SU-DHL-6 (cell line): ENCODE measurements around the gene L3HYPDH.

Source experiments
- H2AFZ ChIP-seq: fragments of 200-600 bp; sonication (generic); 2 replicates; pipeline ENCODE4 v1.6.1; 2014; ENCODE audit warnings: low read depth, mild to moderate bottlenecking, moderate library complexity, mixed read lengths, antibody characterized with exemption, low read length; ENCODE audit not compliant: severe bottlenecking
- H3F3A ChIP-seq: fragments of 200-600 bp; shearing (Covaris generic); 2 replicates; pipeline ENCODE4 v1.6.0; 2016; ENCODE audit warnings: antibody characterized with exemption, mild to moderate bottlenecking; ENCODE audit not compliant: insufficient read depth
- H3K27ac ChIP-seq: fragments of 200-600 bp; sonication (generic); 2 replicates; pipeline ENCODE4 v1.5.1; 2016; ENCODE audit warnings: low read depth, mild to moderate bottlenecking, low read length, moderate library complexity, mixed read lengths
- H3K27me3 ChIP-seq: fragments of 200-600 bp; sonication (generic), shearing (Covaris generic); 2 replicates; pipeline ENCODE4 v1.6.0; 2014; ENCODE audit warnings: mild to moderate bottlenecking, low read length
- H3K36me3 ChIP-seq: fragments of 200-600 bp; sonication (generic); 2 replicates; pipeline ENCODE4 v1.6.1; 2014; ENCODE audit warnings: mild to moderate bottlenecking, low read length, mixed read lengths
- H3K4me2 ChIP-seq: fragments of 300-600, 200-600 bp; shearing (Covaris generic), sonication (generic); 2 replicates; pipeline ENCODE4 v1.6.0; 2014; ENCODE audit warnings: low read length, low read depth, mild to moderate bottlenecking; ENCODE audit not compliant: poor library complexity, severe bottlenecking
- H3K4me3 ChIP-seq: fragments of 200-600 bp; sonication (generic); 2 replicates; pipeline ENCODE4 v1.5.1; 2014; ENCODE audit warnings: antibody characterized with exemption, low read length, mild to moderate bottlenecking, mixed read lengths; ENCODE audit not compliant: insufficient read depth, poor library complexity, severe bottlenecking
- H3K79me2 ChIP-seq: fragments of 200-600 bp; sonication (generic); 2 replicates; pipeline ENCODE4 v1.6.1; 2014; ENCODE audit warnings: mild to moderate bottlenecking, low read length, moderate library complexity; ENCODE audit not compliant: insufficient read depth
- H3K9ac ChIP-seq: fragments of 200-600 bp; sonication (generic); 2 replicates; pipeline ENCODE4 v1.7.0; 2014; ENCODE audit warnings: mild to moderate bottlenecking, low read length
- H3K9me2 ChIP-seq: fragments of 200-600 bp; sonication (generic); replicated peaks from 2 replicates; pipeline ENCODE4 v1.6.1; 2014; ENCODE audit warnings: low read length; ENCODE audit not compliant: insufficient read depth
- H3K9me3 ChIP-seq: fragments of 200-600 bp; sonication (generic); 2 replicates; pipeline ENCODE4 v1.6.1; 2014; ENCODE audit warnings: low read length, mixed read lengths; ENCODE audit not compliant: insufficient read depth
- H4K20me1 ChIP-seq: fragments of 200-600 bp; sonication (generic); 2 replicates; pipeline ENCODE4 v1.6.1; 2014; ENCODE audit warnings: low read depth, mild to moderate bottlenecking, antibody characterized with exemption, low read length, moderate library complexity, mixed read lengths
- EZH2phosphoT487 ChIP-seq: fragments of 200-600 bp; sonication (generic), shearing (Covaris generic); conservative IDR thresholded peaks from 2 replicates; pipeline ENCODE4 v1.6.1; 2018; ENCODE audit warnings: mild to moderate bottlenecking, antibody characterized with exemption, low read length, moderate library complexity, mixed read lengths
- TF ChIP-seq, protein P1 (sequence below): fragments of 200-600 bp; sonication (generic); IDR thresholded peaks from one replicate; pipeline ENCODE4 v1.5.1; 2017; ENCODE audit warnings: antibody characterized with exemption, mild to moderate bottlenecking, low read length, moderate library complexity; ENCODE audit not compliant: insufficient read depth, poor library complexity, severe bottlenecking

L3HYPDH gene

DNA sequence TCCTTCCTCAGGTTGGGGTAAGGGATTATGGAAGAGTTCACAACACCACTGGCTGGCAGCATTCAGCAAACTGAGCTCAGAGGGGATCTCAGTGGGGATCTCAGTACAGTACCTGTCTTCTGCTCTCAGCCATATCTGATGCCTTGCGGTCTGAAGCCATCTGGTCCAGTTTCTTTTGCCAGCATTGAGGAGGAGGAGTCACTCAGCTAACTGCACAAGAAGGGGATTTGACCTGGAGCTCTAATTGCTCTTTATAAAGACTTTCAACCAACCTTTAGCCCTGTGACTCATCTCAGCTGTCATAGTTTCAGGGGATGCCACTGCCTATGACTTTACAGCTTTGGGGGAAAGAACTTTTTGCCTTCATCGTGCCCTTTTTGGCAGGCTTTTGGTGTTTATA lies 45.0 kb upstream of the L3HYPDH start:
- H3K27me3 ChIP-seq, result no peaks in the 10 kb centered on the region; the same call in 1 of the 2 replicates
- H3K9ac ChIP-seq, result no peak overlapping the region
- H4K20me1 ChIP-seq, result no peaks in the 10 kb centered on the region
- no peak overlapping the region for H2AFZ ChIP-seq
- TF ChIP-seq, protein P1, sequence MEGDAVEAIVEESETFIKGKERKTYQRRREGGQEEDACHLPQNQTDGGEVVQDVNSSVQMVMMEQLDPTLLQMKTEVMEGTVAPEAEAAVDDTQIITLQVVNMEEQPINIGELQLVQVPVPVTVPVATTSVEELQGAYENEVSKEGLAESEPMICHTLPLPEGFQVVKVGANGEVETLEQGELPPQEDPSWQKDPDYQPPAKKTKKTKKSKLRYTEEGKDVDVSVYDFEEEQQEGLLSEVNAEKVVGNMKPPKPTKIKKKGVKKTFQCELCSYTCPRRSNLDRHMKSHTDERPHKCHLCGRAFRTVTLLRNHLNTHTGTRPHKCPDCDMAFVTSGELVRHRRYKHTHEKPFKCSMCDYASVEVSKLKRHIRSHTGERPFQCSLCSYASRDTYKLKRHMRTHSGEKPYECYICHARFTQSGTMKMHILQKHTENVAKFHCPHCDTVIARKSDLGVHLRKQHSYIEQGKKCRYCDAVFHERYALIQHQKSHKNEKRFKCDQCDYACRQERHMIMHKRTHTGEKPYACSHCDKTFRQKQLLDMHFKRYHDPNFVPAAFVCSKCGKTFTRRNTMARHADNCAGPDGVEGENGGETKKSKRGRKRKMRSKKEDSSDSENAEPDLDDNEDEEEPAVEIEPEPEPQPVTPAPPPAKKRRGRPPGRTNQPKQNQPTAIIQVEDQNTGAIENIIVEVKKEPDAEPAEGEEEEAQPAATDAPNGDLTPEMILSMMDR, result no peak
- TF ChIP-seq EZH2phosphoT487, result no peak
- H3K36me3 ChIP-seq, result no peaks in the 10 kb centered on the region
- no peak overlapping the region for H3K27ac ChIP-seq
- no peak overlapping the region for H3K4me2 ChIP-seq
- H3K9me3 ChIP-seq, result peaks cover 10% of the 10 kb centered on the region; the same call in 1 of the 2 replicates
- H3K79me2 ChIP-seq, result no peaks in the 10 kb centered on the region
- no peak overlapping the region for H3K4me3 ChIP-seq
- no peaks in the 10 kb centered on the region for H3F3A ChIP-seq
- no peaks in the 10 kb centered on the region for H3K9me2 ChIP-seq

DNA sequence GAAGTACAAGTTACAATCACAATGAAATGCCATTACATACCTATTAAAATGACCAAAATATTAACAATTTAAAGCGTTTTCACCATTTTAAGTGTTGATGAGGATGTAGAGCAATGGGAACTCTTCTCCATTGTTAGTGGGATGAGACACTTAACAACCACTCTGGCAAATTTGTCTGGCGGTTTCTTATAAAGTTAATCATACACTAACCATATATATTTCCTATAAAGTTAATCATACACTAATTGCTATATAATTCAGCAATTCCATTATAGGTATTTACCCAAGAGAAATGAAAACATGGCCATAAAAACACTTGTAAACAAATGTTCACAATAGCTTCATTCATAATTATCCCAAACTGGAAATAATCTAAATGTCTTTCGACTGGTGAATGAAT lies 36.0 kb upstream of the L3HYPDH start:
- no peaks in the 10 kb centered on the region for H4K20me1 ChIP-seq
- H3K27me3 ChIP-seq, result no peaks in the 10 kb centered on the region
- H3K9ac ChIP-seq, result no peak overlapping the region
- no peaks in the 10 kb centered on the region for H3K9me2 ChIP-seq
- H2AFZ ChIP-seq, result no peak overlapping the region
- no peaks in the 10 kb centered on the region for H3F3A ChIP-seq
- TF ChIP-seq, protein P1, result no peak
- no peak for TF ChIP-seq EZH2phosphoT487
- no peaks in the 10 kb centered on the region for H3K9me3 ChIP-seq
- no peak overlapping the region for H3K4me2 ChIP-seq
- H3K36me3 ChIP-seq, result no peaks in the 10 kb centered on the region
- no peaks in the 10 kb centered on the region for H3K79me2 ChIP-seq
- no peak overlapping the region for H3K4me3 ChIP-seq
- no peak overlapping the region for H3K27ac ChIP-seq

DNA sequence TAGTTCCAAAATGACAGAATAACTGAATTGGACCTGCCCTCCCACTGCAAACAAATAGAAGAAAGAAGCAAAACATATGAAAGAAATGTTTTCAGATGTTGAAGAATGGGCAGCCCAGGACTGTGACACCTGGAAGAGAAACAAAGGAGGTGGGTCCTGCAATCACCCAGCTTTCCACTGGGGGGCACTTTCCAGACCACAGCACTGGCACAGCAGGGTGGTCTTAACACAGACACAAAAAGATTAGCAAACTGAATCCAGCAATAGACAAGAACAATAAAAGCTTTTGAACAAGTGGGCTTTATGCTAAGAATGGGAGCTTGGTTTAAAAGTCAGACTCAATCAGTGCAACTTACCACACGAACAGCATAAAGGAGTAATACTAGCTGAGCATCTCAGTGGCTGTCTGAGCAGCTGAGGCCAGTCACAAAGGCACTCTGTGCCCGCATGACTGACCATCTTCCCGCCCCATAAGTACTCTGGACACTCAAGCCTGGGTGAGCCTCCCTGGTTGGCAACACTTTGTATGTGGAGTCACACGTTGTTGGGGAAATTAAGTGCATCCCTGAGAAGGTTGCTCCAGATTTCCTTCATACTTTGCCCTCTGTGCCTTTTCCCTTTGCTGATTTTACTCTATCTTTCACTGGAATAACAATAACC lies 27.8 kb upstream of the L3HYPDH start:
- Histone ChIP-seq H3F3A (no peaks in the 10 kb centered on the region), H3K9me2 (no peaks in the 10 kb centered on the region), H4K20me1 (no peaks in the 10 kb centered on the region), H3K4me3 (no peak overlapping the region), H3K9me3 (no peaks in the 10 kb centered on the region), H3K9ac (no peak overlapping the region), H3K36me3 (no peaks in the 10 kb centered on the region), H3K27ac (no peak overlapping the region), H3K27me3 (no peaks in the 10 kb centered on the region), H3K4me2 (no peak overlapping the region), H2AFZ (no peak overlapping the region), H3K79me2 (no peaks in the 10 kb centered on the region)
- TF ChIP-seq EZH2phosphoT487, result no peak
- TF ChIP-seq, protein P1, result peak; percentile 54
